ENCODE measurements around the gene HELLS. TPM values are rescaled to one million over a fixed set of nuclear protein-coding genes. Genes with fewer than 3 reads are reported as not detected.

Gene HELLS
- total RNA-seq, 1 donor: 139 TPM

DNA sequence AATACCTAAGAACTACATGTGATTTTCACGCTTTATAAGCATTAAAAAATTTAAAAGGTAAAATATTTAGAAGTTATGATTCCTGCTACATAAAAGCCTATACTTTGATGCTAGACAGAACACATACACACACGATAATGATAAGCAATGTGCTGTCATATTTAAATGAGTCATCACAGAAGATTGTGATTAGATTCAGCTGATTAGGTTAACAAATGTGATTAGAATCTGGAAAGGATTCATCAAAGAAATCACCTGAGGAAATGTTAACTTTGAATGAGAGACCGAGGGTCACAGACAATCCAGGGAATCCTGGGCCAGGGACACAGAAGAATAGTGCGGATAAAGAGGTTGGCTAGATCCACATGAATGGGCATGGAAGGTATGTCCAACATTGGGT lies 95.9 kb downstream of the HELLS start:
- TF ChIP-seq, protein P1, sequence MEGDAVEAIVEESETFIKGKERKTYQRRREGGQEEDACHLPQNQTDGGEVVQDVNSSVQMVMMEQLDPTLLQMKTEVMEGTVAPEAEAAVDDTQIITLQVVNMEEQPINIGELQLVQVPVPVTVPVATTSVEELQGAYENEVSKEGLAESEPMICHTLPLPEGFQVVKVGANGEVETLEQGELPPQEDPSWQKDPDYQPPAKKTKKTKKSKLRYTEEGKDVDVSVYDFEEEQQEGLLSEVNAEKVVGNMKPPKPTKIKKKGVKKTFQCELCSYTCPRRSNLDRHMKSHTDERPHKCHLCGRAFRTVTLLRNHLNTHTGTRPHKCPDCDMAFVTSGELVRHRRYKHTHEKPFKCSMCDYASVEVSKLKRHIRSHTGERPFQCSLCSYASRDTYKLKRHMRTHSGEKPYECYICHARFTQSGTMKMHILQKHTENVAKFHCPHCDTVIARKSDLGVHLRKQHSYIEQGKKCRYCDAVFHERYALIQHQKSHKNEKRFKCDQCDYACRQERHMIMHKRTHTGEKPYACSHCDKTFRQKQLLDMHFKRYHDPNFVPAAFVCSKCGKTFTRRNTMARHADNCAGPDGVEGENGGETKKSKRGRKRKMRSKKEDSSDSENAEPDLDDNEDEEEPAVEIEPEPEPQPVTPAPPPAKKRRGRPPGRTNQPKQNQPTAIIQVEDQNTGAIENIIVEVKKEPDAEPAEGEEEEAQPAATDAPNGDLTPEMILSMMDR (IDR thresholded peaks at IDR 0.05; ENCODE audit: insufficient read depth, low read length): no peak
- no peak for DNase-seq (ENCODE audit: low read depth)
- H3K4me3 ChIP-seq (ENCODE audit: low read depth, low read length): no peak overlapping the region

DNA sequence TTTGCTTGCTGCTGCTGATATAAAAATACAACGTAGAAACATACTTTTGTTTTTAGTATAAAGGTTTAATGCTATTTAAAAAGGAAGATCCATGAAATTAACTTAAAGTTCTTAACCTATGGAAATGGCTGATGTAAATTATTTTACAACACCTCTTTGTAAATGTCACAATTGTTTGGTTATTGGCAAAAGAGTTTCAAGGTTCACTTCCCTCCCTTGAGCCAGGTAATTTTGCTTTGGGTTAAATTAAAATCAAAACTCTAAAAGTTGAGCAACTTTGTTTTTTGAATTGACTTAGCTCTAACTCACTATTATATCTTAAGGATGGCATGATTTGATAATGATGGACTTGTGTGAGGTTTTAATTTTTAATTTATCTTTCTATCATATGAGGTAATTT lies 98.8 kb downstream of the HELLS start:
- TF ChIP-seq, protein P1 (IDR thresholded peaks at IDR 0.05; ENCODE audit: insufficient read depth, low read length): no peak
- no peak overlapping the region for H3K4me3 ChIP-seq (ENCODE audit: low read depth, low read length)
- no peak for DNase-seq (ENCODE audit: low read depth)

DNA sequence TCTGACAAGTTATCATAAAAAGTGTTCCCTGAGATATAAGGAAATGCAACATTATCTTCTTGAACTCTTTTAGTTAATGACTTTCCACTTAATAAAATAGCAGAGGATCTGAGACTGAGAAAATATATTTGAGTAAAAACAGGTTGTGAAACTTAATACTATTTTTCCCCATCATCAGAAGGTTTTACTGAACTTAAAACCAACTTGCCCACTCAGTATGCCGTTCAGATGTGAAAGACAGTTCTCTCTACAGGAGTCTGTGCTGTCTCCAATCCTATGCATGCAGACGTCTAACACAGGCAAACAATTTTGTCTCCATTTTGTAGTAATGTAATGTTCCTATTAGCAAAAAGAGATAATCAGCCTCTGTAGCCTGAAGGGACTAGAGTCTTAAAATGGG lies 99.7 kb downstream of the HELLS start:
- no peak overlapping the region for H3K4me3 ChIP-seq (ENCODE audit: low read depth, low read length)
- no peak for DNase-seq (ENCODE audit: low read depth)
- TF ChIP-seq, protein P1 (IDR thresholded peaks at IDR 0.05; ENCODE audit: insufficient read depth, low read length): no peak

Other genes with a start within 250 kb of the HELLS start
- gene NOC3L, start 182.8 kb upstream of the HELLS start, total RNA-seq (ENCODE audit: low replicate concordance): 20.8 and 36.4 TPM in 2 replicates
- 11.8 and 16.5 TPM in 2 replicates for gene TBC1D12, start 143.2 kb upstream of the HELLS start, total RNA-seq (ENCODE audit: low replicate concordance)
- gene CYP2C18, start 137.9 kb downstream of the HELLS start, total RNA-seq (ENCODE audit: low replicate concordance): not detected in 2 replicates
- gene CYP2C19, start 216.9 kb downstream of the HELLS start, total RNA-seq (ENCODE audit: low replicate concordance): not detected in 2 replicates